Choroid plexus epithelial cell (primary cell): ENCODE measurements around the gene ZFHX3.

Experiments
- DNase-seq: peaks from one replicate; pipeline ENCODE4 v3.0.0-alpha.2; 2010; ENCODE audit warnings: low read depth
- H3K4me3 ChIP-seq: 2 replicates; pipeline ENCODE4 v1.5.1; 2011; ENCODE audit warnings: low read depth, mild to moderate bottlenecking, control low read depth, low read length, moderate library complexity
- CTCF ChIP-seq: conservative IDR thresholded peaks from 2 replicates; pipeline ENCODE4 v1.5.1; 2011; ENCODE audit warnings: low read depth, mild to moderate bottlenecking, control low read depth, inconsistent platforms, low read length, moderate library complexity

Gene ZFHX3

GRCh38 chr16:72937360-72937759 lies 110.6 kb downstream of the ZFHX3 start:
- TF ChIP-seq CTCF = no peak
- no peak overlapping the region for H3K4me3 ChIP-seq

GRCh38 chr16:72936408-72936807 lies 111.5 kb downstream of the ZFHX3 start:
- no peak overlapping the region for H3K4me3 ChIP-seq
- no peak for TF ChIP-seq CTCF
- no peak for DNase-seq

More at GRCh38 chr16:72937360-72937759, 110.6 kb downstream of the ZFHX3 start:
- no peak for DNase-seq

GRCh38 chr16:72935896-72936295 lies 112.0 kb downstream of the ZFHX3 start:
- no peak overlapping the region for H3K4me3 ChIP-seq
- DNase-seq = no peak
- TF ChIP-seq CTCF = no peak

GRCh38 chr16:72934636-72935403 lies 113.1 kb downstream of the ZFHX3 start:
- TF ChIP-seq CTCF = no peak
- no peak overlapping the region for H3K4me3 ChIP-seq
- peak; percentile 91 for DNase-seq

GRCh38 chr16:72932677-72933335 lies 115.1 kb downstream of the ZFHX3 start:
- TF ChIP-seq CTCF = no peak
- no peak overlapping the region for H3K4me3 ChIP-seq
- no peak for DNase-seq

- H3K4me3 ChIP-seq = no peak overlapping the region
- DNase-seq = peak; percentile 15
- TF ChIP-seq CTCF = no peak
Measured at GRCh38 chr16:72932050-72932449, 115.9 kb downstream of the ZFHX3 start.
